Stimulated activated CD8-positive, alpha-beta memory T cell treated with anti-CD3 and anti-CD28 coated beads, Interleukin-12 subunit alpha, Interleukin-12 subunit beta, amount 100 ng/mL, for 4 hours (primary cell): Measurements from ENCODE around the gene TCAP.

ENCODE experiments used
- DNase-seq: peaks from one replicate; pipeline ENCODE4 v3.0.0-alpha.2; 2020; ENCODE audit warnings: low read depth

The TCAP gene

DNA sequence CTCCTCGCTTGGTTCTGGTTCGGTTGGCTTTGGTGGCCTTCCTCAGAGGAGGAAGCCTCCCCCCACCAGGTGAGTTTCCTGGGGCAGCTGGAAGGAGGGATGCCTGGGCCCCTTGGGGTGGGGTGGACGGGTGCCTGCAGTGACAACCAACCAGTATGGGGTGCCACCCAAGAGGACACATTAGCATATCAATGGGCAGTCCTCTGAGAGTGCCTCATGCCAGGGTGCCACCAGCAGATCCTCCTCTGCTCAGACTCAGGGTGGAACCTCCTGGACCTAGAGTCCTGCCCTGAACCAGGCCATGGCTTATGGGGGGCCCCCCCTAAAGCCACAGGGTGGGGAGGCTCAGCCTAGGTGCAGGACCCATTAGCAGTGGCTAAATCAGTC is 35.7 kb upstream of the TCAP start:
- DNase-seq: no peak

DNA sequence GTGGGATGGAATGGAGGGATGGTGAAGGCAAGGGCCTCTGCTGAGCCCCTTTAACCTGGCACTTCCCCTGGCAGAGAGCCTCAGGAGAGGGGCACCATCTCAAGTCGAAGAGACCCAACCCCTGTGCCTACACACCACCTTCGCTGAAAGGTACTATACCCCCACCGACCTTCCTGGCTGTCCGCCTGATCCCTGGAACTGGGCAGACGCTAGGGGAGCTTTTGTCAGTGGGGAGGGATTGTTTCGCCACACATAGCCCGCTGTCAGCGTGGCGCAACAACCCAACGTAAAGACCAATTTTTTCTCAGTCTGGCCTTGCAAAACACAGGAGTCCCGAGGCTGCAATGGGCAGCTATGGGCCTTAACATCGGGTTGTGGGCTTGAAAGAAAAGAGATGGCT is 35.3 kb upstream of the TCAP start:
- no peak for DNase-seq

DNA sequence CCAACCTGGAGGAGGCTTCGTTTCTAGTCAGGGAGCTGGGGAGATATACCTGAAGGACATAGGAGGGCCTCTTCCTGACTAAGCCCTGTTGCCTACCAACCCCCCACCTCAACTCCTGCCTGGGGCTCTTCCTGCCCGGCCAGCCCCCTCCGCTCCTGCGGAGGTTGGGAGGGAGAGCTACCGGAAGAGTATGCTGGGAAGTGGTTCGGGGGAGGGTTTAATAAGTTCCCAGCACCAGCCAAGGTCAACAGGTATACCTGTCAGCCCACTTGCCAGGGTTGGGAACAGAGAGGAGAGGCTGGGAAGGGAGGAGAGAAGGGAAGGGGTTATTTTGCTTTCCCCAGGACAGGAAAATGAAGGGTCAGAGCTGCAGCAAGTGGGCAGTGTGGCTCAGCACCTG is 33.7 kb upstream of the TCAP start:
- DNase-seq: no peak

DNA sequence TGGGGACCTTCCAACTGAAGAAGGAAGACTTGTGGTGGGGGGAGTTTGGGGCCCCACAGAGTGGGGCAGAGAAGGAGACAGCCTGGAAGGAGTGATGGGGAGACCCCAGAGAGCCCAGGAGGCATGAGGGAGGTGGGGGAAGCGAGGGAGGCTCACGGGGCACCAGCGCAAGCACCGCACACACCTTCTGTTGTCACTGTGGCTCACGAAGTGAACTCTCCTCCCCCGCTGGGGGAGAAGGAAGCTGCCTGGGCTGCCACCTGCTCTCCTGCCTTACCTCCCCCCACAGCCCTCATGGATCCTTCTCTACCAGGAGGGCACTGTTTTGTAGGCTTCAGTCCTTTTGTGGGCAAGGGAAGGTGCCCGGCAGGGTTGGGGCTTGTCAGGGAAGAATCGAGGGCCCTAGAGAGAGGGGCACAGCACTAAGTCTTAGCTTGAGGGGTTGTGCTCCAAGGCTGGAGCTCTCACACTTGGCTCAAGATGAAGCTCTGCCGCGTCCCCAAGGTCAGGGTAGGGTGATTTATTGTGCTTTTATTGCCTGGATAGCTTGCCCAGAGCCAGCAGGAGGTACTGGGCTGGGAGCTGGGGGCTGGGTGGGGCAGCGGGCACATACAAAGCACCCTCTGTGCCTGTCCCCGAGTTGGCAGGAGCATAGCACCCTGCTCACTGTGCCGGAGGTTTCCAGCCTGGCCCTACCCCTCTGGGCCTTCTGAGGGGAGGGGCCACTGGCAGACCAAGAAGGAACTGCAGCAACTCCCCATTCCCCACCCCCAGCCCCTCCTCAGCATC is 32.8 kb upstream of the TCAP start:
- no peak for DNase-seq

DNA sequence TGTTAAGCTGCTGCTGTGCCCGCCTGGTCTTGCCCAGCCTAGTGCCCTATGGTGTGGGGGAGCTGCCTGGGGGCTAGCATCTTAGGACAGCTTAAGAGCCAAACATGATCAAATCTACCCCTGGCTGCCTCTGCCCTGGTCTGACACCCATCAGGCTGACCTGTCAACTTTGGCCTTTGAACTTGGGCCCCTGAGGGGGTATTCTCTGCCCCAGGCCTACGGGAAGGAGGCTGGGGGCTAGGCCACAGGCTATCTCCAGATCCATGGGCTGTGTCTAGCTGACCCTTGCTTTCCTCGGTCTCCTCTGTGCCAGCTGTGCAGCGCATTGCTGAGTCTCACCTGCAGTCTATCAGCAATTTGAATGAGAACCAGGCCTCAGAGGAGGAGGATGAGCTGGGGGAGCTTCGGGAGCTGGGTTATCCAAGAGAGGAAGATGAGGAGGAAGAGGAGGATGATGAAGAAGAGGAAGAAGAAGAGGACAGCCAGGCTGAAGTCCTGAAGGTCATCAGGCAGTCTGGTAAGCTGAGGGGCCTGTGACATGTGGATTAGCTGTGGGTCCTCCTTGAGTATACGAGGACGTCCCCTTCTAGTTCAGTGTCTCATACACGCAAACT is 31.5 kb upstream of the TCAP start:
- no peak for DNase-seq

DNA sequence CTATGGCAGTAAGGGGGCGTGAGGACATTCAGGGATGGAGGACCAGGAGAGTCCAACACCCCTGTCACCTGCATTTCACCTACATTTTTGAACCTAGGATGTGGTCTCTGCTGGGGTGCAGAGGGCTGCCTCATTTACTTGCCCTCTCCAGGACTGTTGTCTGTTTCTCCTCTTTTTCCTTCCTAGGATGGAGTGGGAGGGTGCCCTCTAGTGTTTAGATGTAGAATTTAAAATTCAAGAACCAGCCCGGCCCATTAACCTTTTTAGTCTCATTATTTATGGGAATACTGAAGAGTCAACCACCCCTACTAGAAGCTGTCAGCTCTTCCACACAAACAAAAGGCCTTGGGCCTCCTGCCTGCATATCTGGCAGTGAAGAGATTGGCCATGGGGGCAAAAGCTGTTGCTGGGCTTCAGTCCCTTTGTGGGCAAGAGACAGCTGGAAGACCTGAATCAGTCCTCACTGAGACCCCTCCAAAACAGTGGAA is 30.7 kb upstream of the TCAP start:
- DNase-seq: no peak

DNA sequence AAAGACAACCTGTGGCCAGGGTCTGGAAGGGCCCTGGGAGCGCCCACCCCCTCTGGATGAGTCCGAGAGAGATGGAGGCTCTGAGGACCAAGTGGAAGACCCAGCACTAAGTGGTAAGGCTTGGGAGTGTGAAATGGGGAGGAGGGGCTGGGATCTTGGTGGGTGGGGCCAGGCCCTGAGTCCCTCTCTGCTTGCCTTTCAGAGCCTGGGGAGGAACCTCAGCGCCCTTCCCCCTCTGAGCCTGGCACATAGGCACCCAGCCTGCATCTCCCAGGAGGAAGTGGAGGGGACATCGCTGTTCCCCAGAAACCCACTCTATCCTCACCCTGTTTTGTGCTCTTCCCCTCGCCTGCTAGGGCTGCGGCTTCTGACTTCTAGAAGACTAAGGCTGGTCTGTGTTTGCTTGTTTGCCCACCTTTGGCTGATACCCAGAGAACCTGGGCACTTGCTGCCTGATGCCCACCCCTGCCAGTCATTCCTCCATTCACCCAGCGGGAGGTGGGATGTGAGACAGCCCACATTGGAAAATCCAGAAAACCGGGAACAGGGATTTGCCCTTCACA is 29.5 kb upstream of the TCAP start:
- no peak for DNase-seq

DNA sequence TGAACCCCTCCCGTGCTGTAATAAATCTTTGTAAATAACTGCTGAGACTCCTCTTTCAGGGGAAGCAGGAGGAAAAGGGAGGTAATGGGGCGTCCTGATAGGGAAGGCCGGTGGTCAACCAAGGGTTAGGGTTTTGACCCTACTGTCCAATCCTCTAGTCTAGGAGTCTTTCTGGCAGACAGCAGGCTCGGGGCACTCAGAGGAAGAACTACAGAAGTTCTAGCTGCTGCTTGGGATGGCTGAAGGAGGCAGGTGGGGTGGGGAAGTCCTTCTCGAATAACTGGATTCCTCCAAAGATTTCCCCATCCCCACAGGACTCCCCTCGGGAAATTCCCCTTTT is 28.6 kb upstream of the TCAP start:
- DNase-seq: no peak

DNA sequence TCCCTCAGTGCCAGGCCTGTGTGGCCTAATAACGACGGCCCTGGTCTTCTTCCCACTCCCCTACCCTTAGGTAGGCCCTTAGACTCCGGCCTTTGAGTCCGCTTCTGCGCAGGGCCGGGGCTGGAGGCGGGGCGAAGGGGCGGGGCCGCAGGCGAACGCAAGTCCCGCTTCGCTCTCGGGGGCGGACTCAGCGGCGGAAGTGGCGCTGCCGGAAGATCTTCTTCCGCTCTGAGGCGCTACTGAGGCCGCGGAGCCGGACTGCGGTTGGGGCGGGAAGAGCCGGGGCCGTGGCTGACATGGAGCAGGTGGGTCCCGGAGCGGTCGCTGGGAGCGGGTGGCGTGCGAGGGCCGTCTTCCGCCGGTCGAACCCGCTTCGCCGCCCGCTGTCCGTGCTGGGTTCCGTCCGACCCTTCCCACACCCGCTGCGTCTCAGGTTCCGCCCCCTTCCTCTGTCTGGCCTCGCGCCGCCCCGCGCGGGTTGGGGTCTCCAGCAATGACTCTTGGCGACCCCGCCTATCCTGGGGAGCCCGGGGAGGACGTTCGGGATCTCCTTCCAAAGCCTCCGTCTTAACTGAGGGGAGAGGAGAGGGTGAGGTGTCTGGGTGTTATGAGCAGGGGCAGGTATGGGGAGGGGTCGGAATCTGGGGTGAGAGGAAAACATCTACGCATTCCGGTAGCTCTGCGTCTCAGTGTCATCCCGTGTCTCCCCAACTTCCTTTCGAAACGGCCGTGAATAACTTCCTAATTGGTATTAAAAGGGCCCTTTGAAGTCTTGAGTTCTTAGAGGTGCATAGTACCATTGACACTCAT is 28.0 kb upstream of the TCAP start, which contains the start of gene STARD3:
Gene STARD3, plus strand, starts transcription at position 218 of the 810 bp plus-strand sequence. CDS start 16,388 bp downstream, outside the sequence.
- peak; percentile 83 for DNase-seq

DNA sequence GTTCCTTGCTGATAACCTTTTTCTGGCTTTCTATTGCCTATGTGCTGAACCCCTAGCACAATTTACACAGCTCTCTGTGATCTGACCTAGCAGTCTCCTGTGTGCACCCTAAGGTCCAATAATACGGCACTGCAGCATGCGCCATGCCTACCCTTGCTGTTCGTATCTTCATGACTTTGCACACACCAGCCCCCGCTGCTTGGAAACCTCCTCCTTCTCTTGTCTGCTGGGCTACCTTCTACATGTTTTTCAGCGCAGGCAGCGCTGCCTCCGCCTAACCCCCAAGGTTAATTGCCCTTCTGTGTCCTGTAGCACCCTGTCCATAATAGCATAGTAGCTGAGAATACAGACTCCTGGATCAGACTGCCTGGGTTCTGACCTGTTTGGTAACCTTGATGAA is 26.8 kb upstream of the TCAP start:
- DNase-seq: no peak

DNA sequence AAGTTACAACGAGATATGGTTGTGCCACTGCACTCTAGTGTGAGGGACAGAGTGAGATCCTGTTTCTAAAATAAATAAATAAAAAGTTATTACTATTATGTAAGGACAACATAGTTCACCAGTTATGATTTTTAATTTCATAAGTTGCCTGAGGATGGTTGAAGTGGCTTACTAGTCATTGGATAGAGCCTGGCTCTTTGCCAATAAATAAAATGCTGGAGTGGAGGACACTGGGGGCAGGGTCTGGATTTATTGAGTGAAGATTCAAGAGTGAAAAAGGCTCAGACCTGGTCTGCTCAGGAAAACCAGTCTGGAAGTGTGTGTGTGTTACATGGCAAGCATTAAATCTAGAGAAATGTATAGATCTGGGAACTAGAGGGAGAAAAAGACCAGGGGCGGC is 26.1 kb upstream of the TCAP start:
- DNase-seq: no peak

DNA sequence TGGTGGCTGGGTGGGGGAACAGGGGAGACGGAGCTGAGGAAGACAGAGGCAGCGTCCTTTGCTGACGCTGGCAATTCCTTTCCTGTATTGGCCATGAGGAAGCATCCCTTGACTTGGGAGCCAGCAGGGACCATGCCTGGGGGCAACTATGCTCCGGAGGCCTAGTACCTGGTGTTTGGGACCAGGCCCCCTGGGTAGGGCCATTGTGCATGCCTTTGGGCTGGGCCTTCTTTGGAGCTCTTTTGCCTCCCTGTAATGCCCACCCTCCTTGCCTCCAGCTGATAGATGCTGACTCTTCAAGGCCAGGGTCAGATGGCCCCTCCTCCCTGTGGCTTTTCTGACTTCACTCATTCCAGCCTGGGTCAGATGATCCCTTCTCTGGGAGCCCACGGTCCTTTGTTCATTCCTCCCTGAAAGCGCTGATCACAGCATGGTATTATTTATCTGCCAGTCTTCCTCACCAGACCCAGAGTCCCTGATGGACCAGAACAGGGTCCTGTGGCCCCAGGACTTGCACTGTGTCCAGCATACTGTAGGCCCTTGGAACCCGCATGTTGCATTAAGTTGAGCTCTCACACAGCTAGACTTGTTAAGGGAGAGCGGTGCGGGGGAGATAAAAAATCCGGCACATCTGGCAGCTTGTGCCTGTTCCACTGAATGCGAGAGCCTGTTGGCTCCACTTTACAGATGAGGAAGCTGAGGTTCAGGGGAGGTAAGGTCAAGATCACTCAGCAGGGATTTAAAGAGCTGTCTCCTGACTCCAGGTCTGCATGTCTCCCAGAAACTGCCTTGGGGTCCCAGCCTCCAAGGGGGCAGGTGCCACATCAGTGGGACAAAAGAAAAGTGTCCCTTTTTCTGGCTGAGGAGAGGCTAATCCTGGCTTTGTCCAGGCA is 25.3 kb upstream of the TCAP start:
- no peak for DNase-seq

DNA sequence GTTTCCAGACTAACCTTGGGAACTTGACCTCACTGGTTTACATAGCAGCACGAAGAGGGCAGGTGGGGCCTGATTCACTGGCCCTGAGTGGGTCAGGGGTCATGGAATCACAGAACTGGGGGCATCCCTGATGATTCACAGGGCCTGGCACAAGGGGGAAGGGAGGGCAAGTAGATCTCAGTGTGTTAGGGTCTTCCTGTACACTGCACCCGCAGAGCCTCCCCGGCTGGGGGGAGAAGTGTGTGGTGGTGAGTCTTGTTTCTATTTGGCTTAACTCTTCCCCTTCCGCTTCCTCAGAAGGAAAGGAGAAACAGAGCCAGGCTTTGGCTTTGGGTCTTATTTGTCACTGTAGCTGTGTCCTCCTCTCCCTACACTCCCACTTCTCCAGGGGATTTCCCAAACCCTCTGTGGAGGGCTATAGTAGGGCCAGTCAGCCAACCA is 24.5 kb upstream of the TCAP start:
- no peak for DNase-seq

DNA sequence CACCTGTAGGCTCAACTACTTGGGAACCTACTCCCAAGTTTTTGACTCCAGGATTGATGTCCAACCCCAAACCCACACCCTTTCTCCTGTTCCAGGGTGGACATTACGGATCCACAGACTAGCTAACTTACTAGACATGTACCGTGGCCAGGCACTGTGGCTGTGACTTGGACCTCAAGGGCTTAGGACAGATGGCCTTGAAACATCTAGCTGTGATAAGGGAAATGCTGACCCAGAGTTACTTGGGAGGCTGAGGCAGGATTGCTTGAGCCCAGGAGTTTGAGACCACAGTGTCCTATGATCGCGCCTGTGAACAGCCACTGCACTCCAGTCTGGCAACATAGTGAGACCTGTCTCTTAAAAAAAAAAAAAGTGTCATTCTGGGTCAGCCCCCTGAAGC is 24.1 kb upstream of the TCAP start:
- no peak for DNase-seq

DNA sequence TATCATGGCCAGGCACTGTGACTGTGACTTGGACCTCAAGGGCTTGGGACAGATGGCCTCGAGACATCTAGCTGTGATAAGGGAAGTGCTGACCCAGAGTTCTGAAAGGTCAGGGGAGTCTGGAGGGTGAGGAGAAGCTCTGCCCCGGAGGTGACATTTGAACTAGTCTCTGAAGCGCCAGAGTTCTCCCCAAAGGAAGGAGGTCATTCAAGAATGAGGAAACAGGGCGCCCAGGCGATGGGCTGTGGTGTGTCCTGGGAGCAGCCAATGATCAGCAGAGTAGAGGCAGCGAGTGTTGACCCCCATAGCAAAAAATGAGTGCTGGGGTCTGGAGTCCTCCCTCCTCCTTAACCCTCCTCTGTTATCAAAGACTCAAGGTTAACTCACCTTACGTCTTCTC is 23.3 kb upstream of the TCAP start:
- no peak for DNase-seq

DNA sequence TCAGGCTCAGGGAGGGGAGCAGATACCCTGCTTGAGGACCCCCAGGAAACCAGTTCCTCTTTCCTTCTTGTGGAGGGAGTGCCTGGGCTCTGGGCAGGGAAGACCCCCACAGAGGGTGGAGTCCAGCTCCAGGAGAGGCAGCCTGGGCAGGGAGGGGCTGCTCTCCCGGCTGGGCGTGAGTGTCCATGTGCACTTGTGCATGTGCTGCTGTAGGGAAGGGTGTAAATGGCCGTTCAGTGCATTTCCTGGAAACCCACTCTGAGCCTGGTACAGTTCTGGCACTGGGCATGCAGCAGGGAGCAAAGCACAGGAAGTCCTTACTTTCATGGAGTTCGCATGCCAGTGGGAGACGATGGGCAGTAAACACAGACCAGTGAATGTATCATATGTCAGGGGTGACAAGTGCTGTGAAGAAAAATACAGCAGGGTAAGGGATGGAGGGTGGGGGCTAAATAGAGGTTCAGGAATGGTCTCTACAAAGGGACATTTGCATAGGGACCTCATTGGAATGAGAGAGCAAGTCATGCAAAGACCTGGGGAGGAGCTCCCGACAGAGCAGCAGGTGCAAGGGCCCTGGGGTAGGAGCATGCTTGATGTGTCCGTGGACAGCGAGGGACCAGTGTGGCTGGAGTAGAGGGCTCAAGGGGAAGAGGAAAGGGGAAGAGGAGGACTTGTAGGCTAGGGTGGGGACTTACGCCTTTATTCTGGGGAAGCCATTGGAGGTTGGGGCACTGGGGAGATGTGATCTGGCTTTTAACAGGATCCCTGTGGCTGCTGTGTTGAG is 22.7 kb upstream of the TCAP start:
- no peak for DNase-seq

DNA sequence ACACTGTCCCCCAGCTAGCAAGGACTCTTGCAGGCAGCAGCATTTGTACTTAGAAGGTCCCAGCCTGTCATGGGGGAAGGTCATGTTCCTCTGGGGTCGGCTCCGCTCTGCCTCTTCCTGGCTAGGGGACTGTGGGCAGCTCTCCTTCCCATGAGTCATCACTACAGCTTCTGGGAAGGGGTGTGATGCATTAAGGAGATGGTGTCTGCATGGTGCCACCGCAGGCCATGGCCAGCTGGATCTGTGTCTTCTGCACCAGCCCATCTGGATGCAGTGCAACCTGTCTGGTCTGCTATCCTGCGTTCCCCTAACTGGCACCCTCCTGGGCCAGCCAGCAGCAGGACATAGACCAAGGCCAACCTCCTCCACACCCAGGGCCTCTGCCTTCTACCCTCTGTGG is 21.9 kb upstream of the TCAP start:
- DNase-seq: no peak

DNA sequence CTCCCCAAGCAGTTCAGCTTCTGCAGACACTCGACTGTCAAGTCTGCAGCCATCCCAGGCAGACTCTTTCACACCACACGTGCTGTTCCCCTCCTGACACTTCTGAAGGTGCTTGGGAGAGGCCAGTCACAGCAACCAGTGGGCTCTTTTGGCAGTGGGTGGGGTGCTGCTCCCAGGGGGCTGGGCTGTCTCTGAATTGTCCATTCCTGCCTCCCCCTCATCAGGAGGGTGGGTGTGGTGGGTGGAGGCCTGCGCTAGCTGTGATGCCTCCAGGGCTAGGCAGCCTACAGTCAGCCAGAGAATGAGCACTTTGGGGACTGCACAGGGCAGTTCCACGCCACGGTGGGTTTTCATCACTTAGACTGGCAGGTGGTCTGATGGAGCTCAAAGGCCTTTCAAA is 17.9 kb upstream of the TCAP start:
- no peak for DNase-seq

DNA sequence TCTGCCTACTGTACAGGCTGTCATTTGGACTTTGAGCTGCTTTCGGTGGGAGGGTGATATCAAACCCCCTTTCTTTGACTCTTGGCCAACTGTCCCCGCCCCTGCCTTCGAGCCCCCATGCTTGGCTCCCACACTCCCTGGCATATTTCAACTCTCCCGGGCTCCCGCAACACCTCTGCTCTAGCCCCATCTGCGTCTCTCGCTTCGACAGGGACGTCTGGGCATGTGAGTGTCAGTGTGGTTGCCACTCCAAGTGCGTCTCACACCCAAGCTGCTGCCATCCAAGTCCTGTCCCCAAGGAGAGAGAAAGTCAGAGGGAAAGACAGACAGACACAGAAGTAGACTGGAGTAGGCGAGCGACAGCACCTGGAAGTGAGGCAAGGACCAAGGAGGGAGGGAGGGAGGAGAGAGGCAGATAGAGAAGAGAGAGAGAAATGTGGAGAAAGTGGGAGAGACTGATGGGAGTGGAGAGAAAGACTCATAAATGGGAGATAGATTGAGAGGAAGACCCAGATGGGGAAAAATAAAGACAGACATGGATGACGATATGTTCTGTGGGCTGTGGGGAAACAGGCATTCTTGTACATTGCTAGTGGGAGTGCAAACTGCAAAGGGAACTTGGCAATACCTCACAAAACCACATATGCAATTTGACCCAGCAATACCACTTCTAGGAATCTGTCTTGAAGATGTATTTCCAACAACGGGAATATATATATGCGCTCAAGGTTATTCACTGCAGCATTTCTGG is 16.4 kb upstream of the TCAP start:
- DNase-seq: no peak

DNA sequence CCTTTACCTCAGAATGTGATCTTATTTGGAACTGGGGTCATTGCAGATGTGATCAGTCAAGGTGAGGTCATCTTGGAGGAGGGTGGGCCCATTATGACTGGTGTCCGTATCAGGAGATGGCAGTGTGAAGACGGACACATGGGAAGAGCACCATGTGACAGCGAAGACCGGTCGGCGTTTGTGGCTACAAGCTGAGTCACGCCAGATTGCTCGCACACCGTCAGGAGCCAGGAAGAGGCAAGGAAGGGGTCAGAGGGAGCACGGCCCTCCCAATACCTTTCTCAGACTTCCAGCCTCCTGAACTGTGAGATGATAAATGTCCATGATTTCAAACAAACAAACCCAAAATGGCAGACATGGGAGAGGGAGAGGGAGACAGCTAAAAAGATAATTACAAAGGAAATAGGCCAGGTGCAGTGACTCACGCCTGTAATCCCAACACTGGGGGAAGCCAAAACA is 15.0 kb upstream of the TCAP start:
- no peak for DNase-seq
